Stimulated activated CD8-positive, alpha-beta memory T cell treated with anti-CD3 and anti-CD28 coated beads, Interleukin-12 subunit alpha, Interleukin-12 subunit beta, amount 100 ng/mL, for 4 hours (primary cell): ENCODE measurements around the gene SLMAP.

ENCODE experiments used
- DNase-seq: peaks from one replicate; pipeline ENCODE4 v3.0.0-alpha.2; 2020; ENCODE audit warnings: low read depth

Gene SLMAP

GRCh38 chr3:57963811-57964346, 207.8 kb downstream of the SLMAP start:
- no peak for DNase-seq

DNA sequence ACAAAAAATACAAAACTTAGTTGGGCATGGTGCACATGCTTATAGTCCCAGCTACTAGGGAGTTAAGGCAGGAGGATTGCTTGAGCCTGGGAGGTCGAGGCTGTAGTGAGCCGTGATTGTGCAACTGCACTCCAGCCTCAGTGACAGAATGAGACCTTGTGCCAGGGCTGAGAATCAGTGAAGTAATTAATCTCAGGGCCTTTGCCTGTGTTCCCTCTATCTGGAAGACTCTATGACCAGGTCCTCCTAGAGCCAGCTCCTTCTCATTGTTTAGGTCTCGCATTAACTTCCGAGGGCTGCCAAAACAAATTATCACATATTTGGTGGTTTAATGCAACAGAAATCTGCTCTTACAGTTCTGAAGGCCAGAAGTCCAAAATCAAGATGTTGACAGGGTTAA, 210.7 kb downstream of the SLMAP start:
- no peak for DNase-seq

GRCh38 chr3:57967590-57967989, 211.5 kb downstream of the SLMAP start:
- no peak for DNase-seq

DNA sequence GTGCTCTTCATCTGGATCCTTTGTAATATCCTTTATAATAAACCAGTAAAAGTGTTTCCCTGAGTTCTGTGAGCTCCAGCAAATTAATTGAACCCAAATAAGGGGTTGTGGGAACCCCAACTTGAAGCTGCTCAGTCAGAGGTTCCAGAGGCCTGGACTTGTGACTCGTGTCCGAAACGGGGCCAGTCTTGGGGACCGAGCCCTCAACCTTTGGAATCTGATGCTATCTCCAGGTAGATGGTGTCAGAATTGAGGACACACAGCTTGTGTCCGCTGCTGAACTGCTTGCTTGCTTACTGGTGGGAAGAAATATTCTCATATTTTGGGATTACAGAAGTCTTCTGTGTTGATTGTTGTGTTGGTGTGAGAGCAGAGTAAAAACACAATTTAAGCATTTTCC, 212.4 kb downstream of the SLMAP start:
- DNase-seq: no peak

- no peak for DNase-seq
These were observed 215.9 kb downstream of the SLMAP start for GRCh38 chr3:57971975-57972374.

- DNase-seq: no peak
These were observed 216.5 kb downstream of the SLMAP start for GRCh38 chr3:57972531-57973111.

- no peak for DNase-seq
These were observed 217.8 kb downstream of the SLMAP start for GRCh38 chr3:57973715-57974477.

DNA sequence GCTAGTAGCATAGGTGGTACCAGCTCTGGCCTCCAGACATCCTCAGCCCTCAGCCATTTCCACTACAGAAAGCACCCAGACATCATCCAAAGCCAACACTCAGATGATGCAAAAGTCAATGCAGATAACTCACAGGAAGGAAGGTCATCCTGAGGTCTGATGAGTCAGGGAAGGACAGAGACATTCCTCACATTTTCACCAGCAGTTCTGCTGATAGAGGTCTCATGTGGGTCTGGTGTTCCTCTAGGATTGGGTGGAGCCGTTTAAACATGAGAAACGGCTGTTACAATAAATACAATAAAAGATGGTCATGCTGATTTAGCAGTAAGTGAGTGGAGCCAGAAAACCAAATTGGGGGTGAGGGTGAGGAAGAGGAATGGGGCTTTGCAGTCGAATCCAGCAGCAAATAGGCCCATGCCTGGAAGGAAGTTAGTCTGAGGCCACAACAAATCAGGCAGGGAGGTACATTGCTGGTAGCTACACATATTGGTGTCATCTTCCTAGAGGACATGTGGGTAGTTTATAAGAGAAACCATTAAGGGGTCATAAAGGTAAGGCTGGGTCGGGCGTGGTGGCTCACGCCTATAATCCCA, 218.8 kb downstream of the SLMAP start:
- DNase-seq: no peak

GRCh38 chr3:57977818-57978235, 221.7 kb downstream of the SLMAP start:
- DNase-seq: no peak

GRCh38 chr3:57978316-57978715, 222.2 kb downstream of the SLMAP start:
- no peak for DNase-seq
